Uterus (tissue), 4 donors: ENCODE measurements around the gene NDUFB3. TPM values are rescaled to one million over a fixed set of nuclear protein-coding genes. Genes with fewer than 3 reads are reported as not detected.

ENCODE experiments used
- DNase-seq, 2 donors: peaks; one replicate each; pipeline ENCODE4 v3.0.0-alpha.2; 2019 to 2020
- H3K27ac ChIP-seq, 2 donors: fragments of 200-600 bp; sonication (generic); 1 replicate in 1 of 2; 2 replicates in 1 of 2; pipeline ENCODE4 v1.5.1; 2016 to 2018
- H3K27me3 ChIP-seq, 2 donors: fragments of 200-600 bp; sonication (generic); one replicate each; pipeline ENCODE4 v1.5.1; 2018 to 2019; ENCODE audit warnings: control low read depth in 1 of 2
- H3K36me3 ChIP-seq, 2 donors: fragments of 200-600 bp; sonication (generic); one replicate each; pipeline ENCODE4 v1.5.1; 2019; ENCODE audit warnings: control low read depth in 1 of 2
- H3K4me1 ChIP-seq, 2 donors: fragments of 200-600 bp; sonication (generic); one replicate each; pipeline ENCODE4 v1.5.1; 2018 to 2019; ENCODE audit warnings: control low read depth in 1 of 2
- H3K4me3 ChIP-seq, 2 donors: fragments of 200-600 bp; sonication (generic); 1 replicate in 1 of 2; 2 replicates in 1 of 2; pipeline ENCODE4 v1.5.1; 2018 to 2019; ENCODE audit warnings: mild to moderate bottlenecking in 1 of 2
- H3K9me3 ChIP-seq, 2 donors: fragments of 200-600 bp; sonication (generic); one replicate each; pipeline ENCODE4 v1.5.1; 2019; ENCODE audit warnings: control low read depth in 1 of 2
- POLR2A ChIP-seq, 2 donors: fragments of 450-650 bp; IDR thresholded peaks; one replicate each; pipeline ENCODE4 v1.6.1; 2016; ENCODE audit warnings: antibody characterized with exemption in 2 of 2, mild to moderate bottlenecking in 1 of 2, moderate library complexity in 1 of 2
- intact Hi-C: fragments of 100-400 bp; cut with DNase I; formaldehyde crosslinking; loops from one replicate; pipeline ENCODE4 v1.15.1; 2023; ENCODE audit warnings: low total_unique reads
- total RNA-seq, 4 donors: library from RNA; depleted of rRNA in 3 of 4; stranded (reverse); fragments of >200 nt in 3 of 4; gene quantifications; one replicate each; pipeline versions ENCODE4 v1.1.0 to v1.2.4, GENCODE V29; 2014 to 2023
- TF ChIP-seq, protein P1 (sequence below), 4 experiments: fragments of 200-600 bp in 2 of 4; fragments of 450-650 bp in 2 of 4; sonication (generic) in 2 of 4; IDR thresholded peaks; one replicate each; pipeline ENCODE4 v1.5.1; 2016 to 2019; ENCODE audit warnings: antibody characterized with exemption in 4 of 4, mild to moderate bottlenecking in 2 of 4, moderate library complexity in 1 of 4
- donor health status: DM: yes; HTN: yes; CAD: no.

Gene NDUFB3
- total RNA-seq, 4 donors from 2014 or later = 31.2 to 129 (median 38.3) TPM

DNA sequence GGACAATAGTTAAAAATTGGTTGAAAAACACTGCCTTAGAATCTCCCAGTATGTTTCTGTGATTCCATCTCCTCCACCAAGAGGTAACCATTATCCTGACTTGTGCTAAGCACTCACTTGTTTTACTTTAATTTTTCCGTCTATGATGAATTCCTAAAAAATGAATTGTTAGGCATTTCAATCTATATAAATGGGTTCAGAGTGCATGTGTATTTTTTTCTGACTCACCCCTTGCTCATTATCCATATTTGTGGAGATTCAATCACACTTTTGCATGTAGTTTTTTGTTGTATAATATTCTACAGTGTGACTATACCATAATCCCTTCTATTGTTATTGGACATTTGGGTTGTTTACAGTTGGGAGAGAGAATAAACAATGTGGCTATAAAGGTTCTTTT lies 1.3 kb downstream of the NDUFB3 start:
- H3K36me3 ChIP-seq = no peaks in the 10 kb centered on the region
- intact Hi-C loops = no loop called here
- no peak for DNase-seq
- TF ChIP-seq, protein P1, sequence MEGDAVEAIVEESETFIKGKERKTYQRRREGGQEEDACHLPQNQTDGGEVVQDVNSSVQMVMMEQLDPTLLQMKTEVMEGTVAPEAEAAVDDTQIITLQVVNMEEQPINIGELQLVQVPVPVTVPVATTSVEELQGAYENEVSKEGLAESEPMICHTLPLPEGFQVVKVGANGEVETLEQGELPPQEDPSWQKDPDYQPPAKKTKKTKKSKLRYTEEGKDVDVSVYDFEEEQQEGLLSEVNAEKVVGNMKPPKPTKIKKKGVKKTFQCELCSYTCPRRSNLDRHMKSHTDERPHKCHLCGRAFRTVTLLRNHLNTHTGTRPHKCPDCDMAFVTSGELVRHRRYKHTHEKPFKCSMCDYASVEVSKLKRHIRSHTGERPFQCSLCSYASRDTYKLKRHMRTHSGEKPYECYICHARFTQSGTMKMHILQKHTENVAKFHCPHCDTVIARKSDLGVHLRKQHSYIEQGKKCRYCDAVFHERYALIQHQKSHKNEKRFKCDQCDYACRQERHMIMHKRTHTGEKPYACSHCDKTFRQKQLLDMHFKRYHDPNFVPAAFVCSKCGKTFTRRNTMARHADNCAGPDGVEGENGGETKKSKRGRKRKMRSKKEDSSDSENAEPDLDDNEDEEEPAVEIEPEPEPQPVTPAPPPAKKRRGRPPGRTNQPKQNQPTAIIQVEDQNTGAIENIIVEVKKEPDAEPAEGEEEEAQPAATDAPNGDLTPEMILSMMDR (IDR thresholded peaks at IDR 0.05) = no peak
- no peak for TF ChIP-seq POLR2A (IDR thresholded peaks at IDR 0.05)
- no peaks in the 10 kb centered on the region for H3K9me3 ChIP-seq
- no peak overlapping the region for H3K4me3 ChIP-seq
- no peak overlapping the region for H3K27ac ChIP-seq
- peaks cover 9 to 11% of the 10 kb centered on the region in 2 donors for H3K4me1 ChIP-seq
- no peaks in the 10 kb centered on the region for H3K27me3 ChIP-seq

DNA sequence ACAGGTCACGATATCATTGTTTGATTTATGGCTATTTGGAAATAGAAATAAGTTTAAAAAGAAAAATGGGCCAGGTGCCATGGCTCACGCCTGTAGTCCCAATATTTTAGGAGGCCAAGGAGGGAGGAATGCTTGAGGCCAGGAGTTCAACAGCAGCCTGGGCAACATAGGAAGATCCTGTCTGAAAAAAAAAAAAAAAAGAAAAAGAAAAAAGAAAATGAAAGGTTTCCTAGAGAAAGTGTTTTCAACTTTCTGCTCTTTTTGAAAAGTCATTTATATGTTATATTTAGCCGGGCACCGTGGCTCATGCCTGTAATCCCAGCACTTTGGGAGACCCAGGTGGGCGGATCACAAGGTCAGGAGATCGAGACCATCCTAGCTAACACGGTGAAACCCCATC lies 3.2 kb downstream of the NDUFB3 start:
- TF ChIP-seq, protein P1 (IDR thresholded peaks at IDR 0.05) = no peak
- no peak for TF ChIP-seq POLR2A (IDR thresholded peaks at IDR 0.05)
- intact Hi-C loops = no loop called here

DNA sequence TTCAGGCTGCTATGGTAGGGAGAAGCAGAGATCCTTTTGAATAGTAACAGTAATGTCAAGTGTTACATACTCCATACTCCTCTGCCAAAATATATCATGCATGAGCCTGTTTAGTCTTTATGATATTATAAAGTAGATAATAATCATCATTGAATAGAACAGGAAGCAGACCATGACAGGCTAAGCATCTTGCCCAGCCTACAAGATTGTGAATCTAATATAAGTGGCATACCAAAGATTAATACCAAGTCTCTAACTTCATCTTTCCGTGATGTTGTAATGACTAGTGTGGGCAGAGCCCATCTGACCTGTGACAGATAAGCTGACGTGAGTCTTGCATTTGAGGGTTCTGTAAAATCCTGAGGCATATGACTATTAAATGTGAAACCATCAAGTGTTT lies 13.1 kb downstream of the NDUFB3 start:
- Histone ChIP-seq H3K36me3 (no peaks in the 10 kb centered on the region), H3K4me3 (no peak overlapping the region), H3K27me3 (no peaks in the 10 kb centered on the region), H3K4me1 (no peaks in the 10 kb centered on the region), H3K27ac (no peak overlapping the region), H3K9me3 (no peaks in the 10 kb centered on the region)
- intact Hi-C loops = no loop called here
- DNase-seq = no peak
- TF ChIP-seq, protein P1 (IDR thresholded peaks at IDR 0.05) = no peak
- no peak for TF ChIP-seq POLR2A (IDR thresholded peaks at IDR 0.05)

More for the DNA sequence above, 3.2 kb downstream of the NDUFB3 start:
- Histone ChIP-seq H3K36me3 (no peaks in the 10 kb centered on the region), H3K9me3 (no peaks in the 10 kb centered on the region), H3K4me1 (peaks cover 8 to 11% of the 10 kb centered on the region in 2 donors), H3K27me3 (no peaks in the 10 kb centered on the region), H3K27ac (no peak overlapping the region), H3K4me3 (no peak overlapping the region)
- no peak for DNase-seq

DNA sequence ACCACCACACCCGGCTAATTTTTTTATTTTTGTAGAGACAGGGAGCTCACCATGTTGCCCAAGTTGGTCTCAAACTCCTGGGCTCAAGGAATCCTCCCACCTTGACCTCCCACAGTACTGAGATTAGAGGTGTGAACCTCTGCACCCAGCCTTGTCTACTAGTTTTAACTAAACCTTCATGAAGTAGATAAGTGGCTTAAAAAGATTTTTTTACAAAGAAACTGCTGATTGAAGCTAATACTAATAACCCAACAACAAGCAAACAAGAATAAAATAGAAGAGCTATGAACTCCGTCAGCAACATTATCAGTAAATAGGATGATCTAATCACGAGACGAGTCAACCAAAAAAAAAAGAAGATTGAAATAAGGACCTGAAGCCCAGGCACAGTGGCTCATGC lies 18.8 kb downstream of the NDUFB3 start:
- H3K4me3 ChIP-seq = no peak overlapping the region
- intact Hi-C loops = no loop called here
- H3K27ac ChIP-seq = no peak overlapping the region
- H3K36me3 ChIP-seq = no peaks in the 10 kb centered on the region
- H3K9me3 ChIP-seq = no peaks in the 10 kb centered on the region
- no peak for TF ChIP-seq POLR2A (IDR thresholded peaks at IDR 0.05)
- TF ChIP-seq, protein P1 (IDR thresholded peaks at IDR 0.05) = no peak
- DNase-seq = no peak
- no peaks in the 10 kb centered on the region for H3K4me1 ChIP-seq
- no peaks in the 10 kb centered on the region for H3K27me3 ChIP-seq

DNA sequence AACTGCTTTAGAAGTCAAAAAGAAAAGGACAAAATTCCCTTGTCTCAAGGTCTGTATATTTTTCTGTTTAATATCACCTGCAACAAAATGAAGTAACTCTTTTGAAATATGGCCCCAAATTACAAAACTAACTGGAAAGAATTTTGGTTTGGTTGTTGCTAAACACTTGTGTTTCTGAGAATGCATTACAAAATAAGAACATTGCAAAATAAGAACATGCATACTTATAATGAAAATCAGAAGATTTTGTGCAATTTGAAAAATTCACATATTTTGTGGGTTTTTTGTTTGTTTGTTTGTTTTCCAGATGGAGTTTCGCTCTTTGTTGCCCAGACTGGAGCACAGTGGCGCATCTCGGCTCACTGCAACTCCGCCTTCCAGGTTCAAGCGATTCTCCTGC lies 21.8 kb downstream of the NDUFB3 start:
- intact Hi-C loops = no loop called here
- no peaks in the 10 kb centered on the region for H3K9me3 ChIP-seq

More for the DNA sequence above, 21.8 kb downstream of the NDUFB3 start:
- no peak overlapping the region for H3K27ac ChIP-seq
- H3K4me1 ChIP-seq = no peaks in the 10 kb centered on the region
- no peaks in the 10 kb centered on the region for H3K27me3 ChIP-seq
- H3K36me3 ChIP-seq = no peaks in the 10 kb centered on the region
- no peak for DNase-seq
- H3K4me3 ChIP-seq = no peak overlapping the region
- TF ChIP-seq POLR2A (IDR thresholded peaks at IDR 0.05) = no peak
- TF ChIP-seq, protein P1 (IDR thresholded peaks at IDR 0.05) = no peak
